Airway epithelial cell (primary cell): Measurements from ENCODE around the gene ZNF394. TPM values are rescaled to one million over a fixed set of nuclear protein-coding genes. Genes with fewer than 3 reads are reported as not detected.

Experiments
- total RNA-seq: library from RNA; depleted of rRNA; stranded (reverse); fragments of >200 nt; gene quantifications from 2 replicates; pipeline ENCODE4 v1.2.3, GENCODE V29; 2015

The ZNF394 gene
- total RNA-seq: 12.7 and 13.5 TPM in 2 replicates

DNA sequence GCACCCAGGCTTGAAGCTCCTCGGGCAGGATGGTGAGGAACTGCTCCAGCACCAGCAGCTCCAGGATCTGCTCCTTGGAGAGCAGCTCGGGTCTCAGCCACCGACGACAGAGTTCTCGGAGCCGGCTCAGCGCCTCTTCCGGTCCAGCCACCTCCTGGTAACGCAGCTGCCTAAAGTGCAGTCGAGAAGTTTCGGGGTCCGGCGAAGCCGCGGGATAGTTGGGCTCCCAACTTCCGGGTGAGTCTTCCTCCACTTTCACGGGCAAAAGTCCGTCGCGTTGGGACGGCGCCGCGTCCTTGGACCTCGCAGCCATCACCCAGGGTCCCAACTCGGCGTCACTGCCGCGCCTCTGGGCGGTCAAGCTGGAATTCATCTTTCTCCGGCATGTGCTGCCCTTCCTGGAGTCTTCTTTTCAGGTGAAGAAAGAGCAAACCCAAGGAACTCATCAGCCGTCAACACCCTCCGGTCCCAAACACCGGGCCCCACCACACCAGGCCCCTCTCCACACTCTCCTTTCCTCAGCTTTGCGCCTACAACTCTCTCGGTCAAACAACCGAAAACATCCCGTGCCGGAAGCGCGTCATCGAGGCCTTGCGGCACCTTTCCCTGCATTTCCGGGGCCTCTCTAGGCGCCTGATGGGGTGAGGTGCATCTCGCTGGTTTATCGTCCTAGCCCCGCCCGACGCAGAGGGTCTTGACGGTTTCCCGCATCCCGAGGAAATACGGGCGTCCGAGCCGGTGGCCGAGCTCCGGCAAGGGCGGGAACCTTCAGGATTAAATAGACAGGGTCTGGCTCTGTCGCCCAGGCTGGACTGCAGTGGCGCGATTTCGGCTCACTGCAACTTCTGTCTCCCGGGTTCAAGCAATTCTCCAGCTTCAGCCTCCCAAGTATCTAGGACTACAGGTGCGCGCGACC is at the start of gene ZNF394:
TSS of gene ZNF394 (minus strand) at position 561 of the 916 bp plus-strand sequence. CDS start at position 373, 188 bp downstream.

GRCh38 chr7:99504603-99505323 is 4.7 kb upstream of the ZNF394 start, which contains the start of gene ZKSCAN5:
ZKSCAN5 (plus strand) TSS chr7:99504662; CDS start chr7:99506045, 1,383 bp downstream.

GRCh38 chr7:99472561-99473314 is 27.3 kb downstream of the ZNF394 start, which contains the start of gene ZNF789:
ZNF789 (plus strand) TSS chr7:99472890; CDS start chr7:99476457, 3,567 bp downstream.

Other genes starting within 250 kb of the ZNF394 start
- gene MYH16, start 227.4 kb downstream of the ZNF394 start, total RNA-seq: 0.35 and 1.2 TPM in 2 replicates
- 239 and 254 TPM in 2 replicates for gene ARPC1A, start 174.4 kb downstream of the ZNF394 start, total RNA-seq
- 250 and 327 TPM in 2 replicates for gene ARPC1B, start 125.6 kb downstream of the ZNF394 start, total RNA-seq
- 101 and 143 TPM in 2 replicates for gene PDAP1, start 91.7 kb downstream of the ZNF394 start, total RNA-seq
- 97.0 and 98.7 TPM in 2 replicates for gene BUD31, start 91.3 kb downstream of the ZNF394 start, total RNA-seq
- 5.4 and 7.5 TPM in 2 replicates for gene PTCD1, start 61.5 kb downstream of the ZNF394 start, total RNA-seq
- gene CPSF4, start 61.3 kb downstream of the ZNF394 start, total RNA-seq: 25.8 and 34.7 TPM in 2 replicates
- gene ATP5MF, start 34.1 kb downstream of the ZNF394 start, total RNA-seq: 1,711 and 1,959 TPM in 2 replicates
- gene ZNF789, start 27.4 kb downstream of the ZNF394 start, total RNA-seq: 1.9 and 2.7 TPM in 2 replicates
- 6.4 and 6.7 TPM in 2 replicates for gene ZKSCAN5, start 4.4 kb upstream of the ZNF394 start, total RNA-seq
- 4.0 and 7.6 TPM in 2 replicates for gene FAM200A, start 51.8 kb upstream of the ZNF394 start, total RNA-seq
- 46.4 and 51.1 TPM in 2 replicates for gene ZNF655, start 58.4 kb upstream of the ZNF394 start, total RNA-seq
- not detected in 2 replicates for gene TMEM225B, start 98.0 kb upstream of the ZNF394 start, total RNA-seq
- gene ZSCAN25, start 116.7 kb upstream of the ZNF394 start, total RNA-seq: 8.4 and 10.9 TPM in 2 replicates
- gene CYP3A5, start 179.7 kb upstream of the ZNF394 start, total RNA-seq: 1.9 and 3.0 TPM in 2 replicates
- gene CYP3A7, start 234.9 kb upstream of the ZNF394 start, total RNA-seq: not detected in 2 replicates